ENCODE measurements around the gene LHFPL3.
A peak's percentile ranks its signal among the peaks of the same experiment; 100 is the strongest.

Gene LHFPL3

GRCh38 chr7:104943502-104944343, 615.3 kb downstream of the LHFPL3 start:
- peak; percentile 51 for DNase-seq

DNA sequence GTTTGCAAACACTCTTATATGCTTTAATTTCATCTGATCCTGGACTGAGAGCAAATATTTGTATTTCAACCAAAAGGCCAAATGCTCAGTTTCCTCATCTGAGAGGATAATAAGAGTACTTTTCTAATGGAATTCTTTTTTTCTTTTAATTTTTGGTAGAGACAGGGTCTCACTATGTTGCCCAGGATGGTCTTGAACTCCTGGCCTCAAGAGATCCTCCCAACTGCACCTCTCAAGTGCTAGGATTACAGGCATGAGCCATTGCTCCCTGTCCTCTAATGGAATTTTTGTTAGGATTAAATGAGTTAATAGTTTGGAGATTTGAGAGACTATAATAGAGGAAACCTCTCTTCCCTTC, 617.2 kb downstream of the LHFPL3 start:
- no peak for DNase-seq

GRCh38 chr7:104946338-104946737, 617.9 kb downstream of the LHFPL3 start:
- no peak for DNase-seq

- DNase-seq, result no peak
These were observed 621.6 kb downstream of the LHFPL3 start for GRCh38 chr7:104950006-104950405.

GRCh38 chr7:104950754-104951153, 622.4 kb downstream of the LHFPL3 start:
- DNase-seq, result no peak

- no peak for DNase-seq
These were observed 623.1 kb downstream of the LHFPL3 start for GRCh38 chr7:104951546-104951945.

- no peak for DNase-seq
These were observed 626.9 kb downstream of the LHFPL3 start for GRCh38 chr7:104955276-104955675.
